ENCODE data around the gene BARHL2.

DNA sequence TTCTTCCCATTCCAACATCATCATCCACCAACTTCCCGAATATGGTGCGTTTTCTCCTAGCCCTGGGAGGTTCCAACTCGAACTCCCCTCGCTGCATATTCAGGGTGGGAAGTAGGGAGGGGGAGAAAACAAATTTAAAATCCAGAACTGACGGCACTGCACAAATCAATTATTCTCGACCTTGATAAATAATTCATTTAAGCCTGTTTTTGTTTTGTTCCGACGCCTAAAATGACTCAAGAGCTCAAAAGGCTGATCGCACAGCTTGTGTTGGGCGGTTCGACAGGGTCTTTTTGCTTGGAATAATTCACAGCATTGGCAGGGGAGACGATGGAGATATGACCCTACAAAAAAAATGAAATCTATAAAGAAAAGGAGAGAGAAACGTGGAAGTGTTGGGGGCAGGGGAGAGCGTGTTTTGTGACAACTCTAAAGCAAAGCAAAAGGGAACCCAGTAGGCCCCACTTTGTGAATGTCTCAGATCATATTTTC, 3.1 kb upstream of the BARHL2 start:
- TF ChIP-seq CTCF (IDR thresholded peaks at IDR 0.05) (no peak), EP300 (IDR thresholded peaks at IDR 0.05) (no peak), POLR2A (IDR thresholded peaks at IDR 0.05) (no peak), POLR2AphosphoS5 (IDR thresholded peaks at IDR 0.05) (no peak)

Data from suprapubic skin (tissue), 4 donors.